Hepatocyte (in vitro differentiated cells): Measurements from ENCODE around the gene SLC1A5.

ENCODE experiments used
- CTCF ChIP-seq: fragments of 200-600 bp; sonication (generic); IDR thresholded peaks from 2 replicates; pipeline ENCODE4 v1.5.1; 2016; ENCODE audit warnings: antibody characterized with exemption, mild to moderate bottlenecking; ENCODE audit not compliant: poor library complexity
- EZH2 ChIP-seq: fragments of 200-600 bp; sonication (generic); IDR thresholded peaks from 2 replicates; pipeline ENCODE4 v1.6.1; 2016; ENCODE audit warnings: antibody characterized with exemption, mild to moderate bottlenecking, borderline replicate concordance
- EZH2phosphoT487 ChIP-seq: fragments of 200-600 bp; sonication (generic); IDR thresholded peaks from one replicate; pipeline ENCODE4 v1.6.1; 2018; ENCODE audit warnings: antibody characterized with exemption, mild to moderate bottlenecking, low read depth, moderate library complexity; ENCODE audit not compliant: unreplicated experiment, severe bottlenecking

GRCh38 chr19:46788968-46789338, 559 bp upstream of the SLC1A5 start:
- no peak for TF ChIP-seq EZH2
- no peak for TF ChIP-seq EZH2phosphoT487
- no peak for TF ChIP-seq CTCF
